HEK293 (cell line): ENCODE results near the gene RAB11FIP5.

Experiments
- IKZF3 ChIP-seq: fragments of 450-650 bp; IDR thresholded peaks from 2 replicates; pipeline ENCODE4 v1.5.0; 2018; ENCODE audit warnings: missing biosample characterization, mild to moderate bottlenecking, missing genetic modification characterization, moderate library complexity
- KLF16 ChIP-seq: fragments of 450-650 bp; formaldehyde crosslinking; IDR thresholded peaks from 2 replicates; pipeline ENCODE4 v1.5.1; 2017; ENCODE audit warnings: missing biosample characterization, missing genetic modification characterization
- OSR2 ChIP-seq: fragments of 450-650 bp; formaldehyde crosslinking; IDR thresholded peaks from 2 replicates; pipeline ENCODE4 v1.5.1; 2016; ENCODE audit warnings: missing biosample characterization, missing genetic modification characterization
- REPIN1 ChIP-seq: fragments of 450-650 bp; formaldehyde crosslinking; IDR thresholded peaks from 2 replicates; pipeline ENCODE4 v1.5.1; 2017; ENCODE audit warnings: missing biosample characterization, missing genetic modification characterization, low read depth
- WT1 ChIP-seq: fragments of 450-650 bp; formaldehyde crosslinking; IDR thresholded peaks from 2 replicates; pipeline ENCODE4 v1.5.1; 2016; ENCODE audit warnings: missing biosample characterization, missing genetic modification characterization
- YY1 ChIP-seq: fragments of 450-650 bp; formaldehyde crosslinking; IDR thresholded peaks from 2 replicates; pipeline ENCODE4 v1.5.1; 2018; ENCODE audit warnings: missing biosample characterization, missing genetic modification characterization
- YY2 ChIP-seq: fragments of 450-650 bp; formaldehyde crosslinking; IDR thresholded peaks from 2 replicates; pipeline ENCODE4 v1.5.1; 2016; ENCODE audit warnings: missing biosample characterization, missing genetic modification characterization
- ZBTB7A ChIP-seq: fragments of 450-650 bp; formaldehyde crosslinking; IDR thresholded peaks from 2 replicates; pipeline ENCODE4 v1.5.1; 2016; ENCODE audit warnings: low read depth, missing biosample characterization, missing genetic modification characterization
- ZBTB8A ChIP-seq: fragments of 450-650 bp; formaldehyde crosslinking; IDR thresholded peaks from 2 replicates; pipeline ENCODE4 v1.5.1; 2016; ENCODE audit warnings: missing biosample characterization, missing genetic modification characterization
- ZNF157 ChIP-seq: fragments of 450-650 bp; formaldehyde crosslinking; IDR thresholded peaks from 2 replicates; pipeline ENCODE4 v1.5.1; 2016; ENCODE audit warnings: missing biosample characterization, missing genetic modification characterization
- ZNF211 ChIP-seq: fragments of 450-650 bp; formaldehyde crosslinking; IDR thresholded peaks from 2 replicates; pipeline ENCODE4 v1.5.1; 2016; ENCODE audit warnings: low read depth, missing biosample characterization, missing genetic modification characterization
- ZNF214 ChIP-seq: fragments of 450-650 bp; formaldehyde crosslinking; IDR thresholded peaks from 2 replicates; pipeline ENCODE4 v1.5.1; 2017; ENCODE audit warnings: missing biosample characterization, mild to moderate bottlenecking, missing genetic modification characterization, borderline replicate concordance
- ZNF324 ChIP-seq: fragments of 450-650 bp; formaldehyde crosslinking; IDR thresholded peaks from 2 replicates; pipeline ENCODE4 v1.5.1; 2016; ENCODE audit warnings: missing biosample characterization, missing genetic modification characterization
- ZNF544 ChIP-seq: fragments of 450-650 bp; formaldehyde crosslinking; IDR thresholded peaks from 2 replicates; pipeline ENCODE4 v1.5.0; 2017; ENCODE audit warnings: missing biosample characterization, missing genetic modification characterization
- ZNF610 ChIP-seq: fragments of 450-650 bp; formaldehyde crosslinking; IDR thresholded peaks from 2 replicates; pipeline ENCODE4 v1.5.1; 2016; ENCODE audit warnings: missing biosample characterization, missing genetic modification characterization, borderline replicate concordance
- ZNF701 ChIP-seq: fragments of 450-650 bp; formaldehyde crosslinking; IDR thresholded peaks from 2 replicates; pipeline ENCODE4 v1.5.1; 2016; ENCODE audit warnings: missing biosample characterization, missing genetic modification characterization
- ZNF747 ChIP-seq: fragments of 450-650 bp; formaldehyde crosslinking; IDR thresholded peaks from 2 replicates; pipeline ENCODE4 v1.5.1; 2016; ENCODE audit warnings: missing biosample characterization, missing genetic modification characterization
- TF ChIP-seq, protein P1 (sequence below): fragments of 450-650 bp; formaldehyde crosslinking; IDR thresholded peaks from 2 replicates; pipeline ENCODE4 v1.5.1; 2016; ENCODE audit warnings: missing biosample characterization, missing genetic modification characterization
- TF ChIP-seq, protein P2 (sequence below): fragments of 450-650 bp; formaldehyde crosslinking; IDR thresholded peaks from 2 replicates; pipeline ENCODE4 v1.5.1; 2016; ENCODE audit warnings: missing biosample characterization, missing genetic modification characterization
- TF ChIP-seq, protein P3 (sequence below): fragments of 450-650 bp; formaldehyde crosslinking; IDR thresholded peaks from 2 replicates; pipeline ENCODE4 v1.5.1; 2016; ENCODE audit warnings: missing biosample characterization, missing genetic modification characterization
- TF ChIP-seq, protein P4 (sequence below): fragments of 450-650 bp; formaldehyde crosslinking; IDR thresholded peaks from 2 replicates; pipeline ENCODE4 v1.5.1; 2016; ENCODE audit warnings: missing biosample characterization, missing genetic modification characterization
- TF ChIP-seq, protein P5 (sequence below): fragments of 450-650 bp; formaldehyde crosslinking; IDR thresholded peaks from 2 replicates; pipeline ENCODE4 v1.5.1; 2017; ENCODE audit warnings: missing biosample characterization, missing genetic modification characterization

Gene RAB11FIP5

DNA sequence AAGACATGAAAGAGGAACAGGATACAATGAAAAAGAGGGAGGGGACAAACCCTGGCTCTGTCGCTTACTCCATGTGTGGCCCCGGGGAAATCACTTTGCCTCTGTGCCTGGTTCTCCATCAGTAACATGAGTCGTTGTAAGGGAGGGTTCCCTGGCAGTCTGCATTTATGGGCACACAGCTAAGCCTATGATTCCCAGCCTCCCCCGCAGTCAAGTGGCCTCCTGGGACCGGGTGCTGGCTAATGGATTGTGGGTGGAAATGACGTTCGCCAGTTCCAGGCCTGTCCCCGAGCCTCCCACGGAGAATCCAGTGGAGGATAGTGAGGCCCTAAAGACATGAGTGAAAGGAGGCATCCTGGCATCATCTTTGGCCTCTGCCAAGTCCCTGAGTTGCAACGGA, 83.9 kb downstream of the RAB11FIP5 start (continued):
- TF ChIP-seq, protein P1, sequence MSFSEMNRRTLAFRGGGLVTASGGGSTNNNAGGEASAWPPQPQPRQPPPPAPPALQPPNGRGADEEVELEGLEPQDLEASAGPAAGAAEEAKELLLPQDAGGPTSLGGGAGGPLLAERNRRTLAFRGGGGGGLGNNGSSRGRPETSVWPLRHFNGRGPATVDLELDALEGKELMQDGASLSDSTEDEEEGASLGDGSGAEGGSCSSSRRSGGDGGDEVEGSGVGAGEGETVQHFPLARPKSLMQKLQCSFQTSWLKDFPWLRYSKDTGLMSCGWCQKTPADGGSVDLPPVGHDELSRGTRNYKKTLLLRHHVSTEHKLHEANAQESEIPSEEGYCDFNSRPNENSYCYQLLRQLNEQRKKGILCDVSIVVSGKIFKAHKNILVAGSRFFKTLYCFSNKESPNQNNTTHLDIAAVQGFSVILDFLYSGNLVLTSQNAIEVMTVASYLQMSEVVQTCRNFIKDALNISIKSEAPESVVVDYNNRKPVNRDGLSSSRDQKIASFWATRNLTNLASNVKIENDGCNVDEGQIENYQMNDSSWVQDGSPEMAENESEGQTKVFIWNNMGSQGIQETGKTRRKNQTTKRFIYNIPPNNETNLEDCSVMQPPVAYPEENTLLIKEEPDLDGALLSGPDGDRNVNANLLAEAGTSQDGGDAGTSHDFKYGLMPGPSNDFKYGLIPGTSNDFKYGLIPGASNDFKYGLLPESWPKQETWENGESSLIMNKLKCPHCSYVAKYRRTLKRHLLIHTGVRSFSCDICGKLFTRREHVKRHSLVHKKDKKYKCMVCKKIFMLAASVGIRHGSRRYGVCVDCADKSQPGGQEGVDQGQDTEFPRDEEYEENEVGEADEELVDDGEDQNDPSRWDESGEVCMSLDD (tag by site-specific recombination), result no peak
- TF ChIP-seq YY1 (no peak), ZNF610 (tag by site-specific recombination) (no peak), ZBTB7A (tag by site-specific recombination) (no peak), ZNF324 (tag by site-specific recombination) (no peak), WT1 (tag by site-specific recombination) (peak; percentile 85), ZNF211 (tag by site-specific recombination) (no peak), REPIN1 (no peak), IKZF3 (tag by site-specific recombination) (no peak), ZNF214 (tag by site-specific recombination) (no peak), ZNF701 (no peak), ZNF747 (tag by site-specific recombination) (no peak), KLF16 (tag by site-specific recombination) (peak; percentile 82), ZBTB8A (tag by site-specific recombination) (0 out of 2 replicates have a peak, but pooled peaks have one; percentile 14), ZNF544 (tag by site-specific recombination) (no peak), ZNF157 (no peak), YY2 (no peak), OSR2 (tag by site-specific recombination) (peak; percentile 32; the same call in 1 of the 2 replicates)
- TF ChIP-seq, protein P2, sequence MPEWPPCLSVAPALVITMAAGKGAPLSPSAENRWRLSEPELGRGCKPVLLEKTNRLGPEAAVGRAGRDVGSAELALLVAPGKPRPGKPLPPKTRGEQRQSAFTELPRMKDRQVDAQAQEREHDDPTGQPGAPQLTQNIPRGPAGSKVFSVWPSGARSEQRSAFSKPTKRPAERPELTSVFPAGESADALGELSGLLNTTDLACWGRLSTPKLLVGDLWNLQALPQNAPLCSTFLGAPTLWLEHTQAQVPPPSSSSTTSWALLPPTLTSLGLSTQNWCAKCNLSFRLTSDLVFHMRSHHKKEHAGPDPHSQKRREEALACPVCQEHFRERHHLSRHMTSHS (tag by site-specific recombination), result no peak
- TF ChIP-seq, protein P3, sequence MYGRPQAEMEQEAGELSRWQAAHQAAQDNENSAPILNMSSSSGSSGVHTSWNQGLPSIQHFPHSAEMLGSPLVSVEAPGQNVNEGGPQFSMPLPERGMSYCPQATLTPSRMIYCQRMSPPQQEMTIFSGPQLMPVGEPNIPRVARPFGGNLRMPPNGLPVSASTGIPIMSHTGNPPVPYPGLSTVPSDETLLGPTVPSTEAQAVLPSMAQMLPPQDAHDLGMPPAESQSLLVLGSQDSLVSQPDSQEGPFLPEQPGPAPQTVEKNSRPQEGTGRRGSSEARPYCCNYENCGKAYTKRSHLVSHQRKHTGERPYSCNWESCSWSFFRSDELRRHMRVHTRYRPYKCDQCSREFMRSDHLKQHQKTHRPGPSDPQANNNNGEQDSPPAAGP (tag by site-specific recombination), result peak; percentile 85
- TF ChIP-seq, protein P4, sequence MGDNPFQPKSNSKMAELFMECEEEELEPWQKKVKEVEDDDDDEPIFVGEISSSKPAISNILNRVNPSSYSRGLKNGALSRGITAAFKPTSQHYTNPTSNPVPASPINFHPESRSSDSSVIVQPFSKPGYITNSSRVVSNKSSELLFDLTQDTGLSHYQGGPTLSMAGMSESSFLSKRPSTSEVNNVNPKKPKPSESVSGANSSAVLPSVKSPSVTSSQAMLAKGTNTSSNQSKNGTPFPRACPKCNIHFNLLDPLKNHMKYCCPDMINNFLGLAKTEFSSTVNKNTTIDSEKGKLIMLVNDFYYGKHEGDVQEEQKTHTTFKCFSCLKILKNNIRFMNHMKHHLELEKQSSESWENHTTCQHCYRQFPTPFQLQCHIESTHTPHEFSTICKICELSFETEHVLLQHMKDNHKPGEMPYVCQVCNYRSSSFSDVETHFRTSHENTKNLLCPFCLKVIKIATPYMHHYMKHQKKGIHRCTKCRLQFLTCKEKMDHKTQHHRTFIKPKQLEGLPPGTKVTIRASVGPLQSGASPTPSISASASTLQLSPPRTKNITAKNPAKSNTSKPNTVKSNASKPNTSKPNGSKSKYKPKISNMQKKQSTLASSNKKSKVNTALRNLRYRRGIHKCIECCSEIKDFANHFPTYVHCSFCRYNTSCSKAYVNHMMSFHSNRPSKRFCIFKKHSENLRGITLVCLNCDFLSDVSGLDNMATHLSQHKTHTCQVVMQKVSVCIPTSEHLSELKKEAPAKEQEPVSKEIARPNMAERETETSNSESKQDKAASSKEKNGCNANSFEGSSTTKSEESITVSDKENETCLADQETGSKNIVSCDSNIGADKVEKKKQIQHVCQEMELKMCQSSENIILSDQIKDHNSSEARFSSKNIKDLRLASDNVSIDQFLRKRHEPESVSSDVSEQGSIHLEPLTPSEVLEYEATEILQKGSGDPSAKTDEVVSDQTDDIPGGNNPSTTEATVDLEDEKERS (tag by site-specific recombination), result no peak
- TF ChIP-seq, protein P5, sequence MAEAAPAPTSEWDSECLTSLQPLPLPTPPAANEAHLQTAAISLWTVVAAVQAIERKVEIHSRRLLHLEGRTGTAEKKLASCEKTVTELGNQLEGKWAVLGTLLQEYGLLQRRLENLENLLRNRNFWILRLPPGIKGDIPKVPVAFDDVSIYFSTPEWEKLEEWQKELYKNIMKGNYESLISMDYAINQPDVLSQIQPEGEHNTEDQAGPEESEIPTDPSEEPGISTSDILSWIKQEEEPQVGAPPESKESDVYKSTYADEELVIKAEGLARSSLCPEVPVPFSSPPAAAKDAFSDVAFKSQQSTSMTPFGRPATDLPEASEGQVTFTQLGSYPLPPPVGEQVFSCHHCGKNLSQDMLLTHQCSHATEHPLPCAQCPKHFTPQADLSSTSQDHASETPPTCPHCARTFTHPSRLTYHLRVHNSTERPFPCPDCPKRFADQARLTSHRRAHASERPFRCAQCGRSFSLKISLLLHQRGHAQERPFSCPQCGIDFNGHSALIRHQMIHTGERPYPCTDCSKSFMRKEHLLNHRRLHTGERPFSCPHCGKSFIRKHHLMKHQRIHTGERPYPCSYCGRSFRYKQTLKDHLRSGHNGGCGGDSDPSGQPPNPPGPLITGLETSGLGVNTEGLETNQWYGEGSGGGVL (tag by site-specific recombination), result peak; percentile 33; the same call in 1 of the 2 replicates
